C4-2B (cell line): ENCODE data around the gene ELMO1.

Experiments used
- CTCF ChIP-seq: fragments of 450-650 bp; conservative IDR thresholded peaks from 2 replicates; pipeline ENCODE4 v1.5.1; 2017; ENCODE audit warnings: mild to moderate bottlenecking
- ZFX ChIP-seq: fragments of 450-650 bp; IDR thresholded peaks from 2 replicates; pipeline ENCODE4 v1.6.1; 2017

- TF ChIP-seq CTCF: no peak
- no peak for TF ChIP-seq ZFX
These were observed 76.9 kb downstream of the ELMO1 start for GRCh38 chr7:37371755-37372154.
